ENCODE data around the gene ORM1. TPM values are rescaled to one million over a fixed set of nuclear protein-coding genes. Genes with fewer than 3 reads are reported as not detected.

The ORM1 gene
- total RNA-seq, 4 donors from 2014 or later, result 59.2 TPM; not detected in 3

GRCh38 chr9:114356792-114357191 is 33.9 kb downstream of the ORM1 start:
- 83% methylated on average over 6 of the region's 6 CpGs for WGBS
- H3K27ac ChIP-seq, result no peak overlapping the region
- no peak overlapping the region for H3K4me3 ChIP-seq
- H3K9me3 ChIP-seq, result no peaks in the 10 kb centered on the region
- no peaks in the 10 kb centered on the region for H3K27me3 ChIP-seq
- peaks cover 78% of the 10 kb centered on the region for H3K36me3 ChIP-seq
- DNase-seq (ENCODE audit: low spot score in 2 of 2), result no peak
- H3K4me1 ChIP-seq, result peaks cover under 1% of the 10 kb centered on the region
- no peak for TF ChIP-seq EP300 (IDR thresholded peaks at IDR 0.05)
- TF ChIP-seq CTCF (IDR thresholded peaks at IDR 0.05), result no peak
- TF ChIP-seq POLR2A (IDR thresholded peaks at IDR 0.05), result no peak
- TF ChIP-seq POLR2AphosphoS5 (IDR thresholded peaks at IDR 0.05), result no peak

GRCh38 chr9:114357360-114357759 is 34.5 kb downstream of the ORM1 start:
- Histone ChIP-seq H3K27ac (no peak overlapping the region), H3K4me1 (no peaks in the 10 kb centered on the region), H3K27me3 (no peaks in the 10 kb centered on the region), H3K4me3 (no peak overlapping the region), H3K36me3 (peaks cover 84% of the 10 kb centered on the region), H3K9me3 (no peaks in the 10 kb centered on the region)
- 89% methylated on average over 6 of the region's 6 CpGs for WGBS
- DNase-seq (ENCODE audit: low spot score in 2 of 2), result no peak
- TF ChIP-seq POLR2A (IDR thresholded peaks at IDR 0.05) (no peak), POLR2AphosphoS5 (IDR thresholded peaks at IDR 0.05) (no peak), EP300 (IDR thresholded peaks at IDR 0.05) (no peak), CTCF (IDR thresholded peaks at IDR 0.05) (no peak)

- Histone ChIP-seq H3K4me1 (no peaks in the 10 kb centered on the region), H3K36me3 (peaks cover 89% of the 10 kb centered on the region), H3K27ac (no peak overlapping the region), H3K4me3 (no peak overlapping the region), H3K9me3 (no peaks in the 10 kb centered on the region), H3K27me3 (no peaks in the 10 kb centered on the region)
- TF ChIP-seq EP300 (IDR thresholded peaks at IDR 0.05) (no peak), CTCF (IDR thresholded peaks at IDR 0.05) (no peak), POLR2A (IDR thresholded peaks at IDR 0.05) (no peak), POLR2AphosphoS5 (IDR thresholded peaks at IDR 0.05) (no peak)
- 100% methylated on average over 1 of the region's 9 CpGs for WGBS
- no peak for DNase-seq (ENCODE audit: low spot score in 2 of 2)
Observed at GRCh38 chr9:114357911-114358328, 35.0 kb downstream of the ORM1 start.

GRCh38 chr9:114359801-114360200 is 36.9 kb downstream of the ORM1 start:
- Histone ChIP-seq H3K27ac (no peak overlapping the region), H3K4me1 (peaks cover 10% of the 10 kb centered on the region), H3K36me3 (peaks cover 91% of the 10 kb centered on the region), H3K27me3 (no peaks in the 10 kb centered on the region), H3K9me3 (no peaks in the 10 kb centered on the region), H3K4me3 (no peak overlapping the region)
- WGBS, result 95% methylated on average over 7 of the region's 7 CpGs
- no peak for DNase-seq (ENCODE audit: low spot score in 2 of 2)
- TF ChIP-seq CTCF (IDR thresholded peaks at IDR 0.05) (no peak), POLR2A (IDR thresholded peaks at IDR 0.05) (no peak), EP300 (IDR thresholded peaks at IDR 0.05) (no peak), POLR2AphosphoS5 (IDR thresholded peaks at IDR 0.05) (no peak)

- no peaks in the 10 kb centered on the region for H3K9me3 ChIP-seq
- peaks cover 75% of the 10 kb centered on the region for H3K36me3 ChIP-seq
- peaks cover 10% of the 10 kb centered on the region for H3K4me1 ChIP-seq
- H3K4me3 ChIP-seq, result no peak overlapping the region
- no peaks in the 10 kb centered on the region for H3K27me3 ChIP-seq
- WGBS, result 95% methylated on average over 7 of the region's 7 CpGs
- no peak for DNase-seq (ENCODE audit: low spot score in 2 of 2)
- no peak for TF ChIP-seq EP300 (IDR thresholded peaks at IDR 0.05)
- H3K27ac ChIP-seq, result no peak overlapping the region
Observed at GRCh38 chr9:114361542-114361941, 38.6 kb downstream of the ORM1 start.

GRCh38 chr9:114362394-114362793 is 39.5 kb downstream of the ORM1 start:
- WGBS, result 83% methylated on average over 7 of the region's 12 CpGs
- peaks cover 70% of the 10 kb centered on the region for H3K36me3 ChIP-seq

More at GRCh38 chr9:114362394-114362793, 39.5 kb downstream of the ORM1 start:
- TF ChIP-seq EP300 (IDR thresholded peaks at IDR 0.05) (no peak), POLR2AphosphoS5 (IDR thresholded peaks at IDR 0.05) (no peak), POLR2A (IDR thresholded peaks at IDR 0.05) (no peak), CTCF (IDR thresholded peaks at IDR 0.05) (no peak)
- no peaks in the 10 kb centered on the region for H3K9me3 ChIP-seq
- H3K4me3 ChIP-seq, result no peak overlapping the region
- no peak overlapping the region for H3K27ac ChIP-seq
- DNase-seq (ENCODE audit: low spot score in 2 of 2), result no peak
- H3K4me1 ChIP-seq, result peaks cover 10% of the 10 kb centered on the region
- H3K27me3 ChIP-seq, result no peaks in the 10 kb centered on the region
